Measurements from ENCODE around the gene SYK.
"Not testable (repeated sequence)": the region's sequence is repeated elsewhere in the genome, so short reads cannot be mapped to it uniquely, and the experiment has no call there.

SYK gene

GRCh38 chr9:90801241-90801972 is at the start of gene SYK:
Gene SYK, plus strand, starts transcription at chr9:90801819. Its CDS starts 42,080 bp downstream, at chr9:90843899.
- no peak for DNase-seq (ENCODE audit: low spot score)

GRCh38 chr9:90755514-90756371 is 45.9 kb upstream of the SYK start:
- not testable (repeated sequence) for DNase-seq (ENCODE audit: low spot score)

GRCh38 chr9:90760577-90760976 is 41.0 kb upstream of the SYK start:
- DNase-seq (ENCODE audit: low spot score): not testable (repeated sequence)

- no peak for DNase-seq (ENCODE audit: low spot score)
Observed at GRCh38 chr9:90766731-90767130, 34.9 kb upstream of the SYK start.

GRCh38 chr9:90767523-90768100 is 34.0 kb upstream of the SYK start:
- DNase-seq (ENCODE audit: low spot score): no peak

- DNase-seq (ENCODE audit: low spot score): no peak
Observed at GRCh38 chr9:90770182-90770738, 31.4 kb upstream of the SYK start.

GRCh38 chr9:90770927-90771326 is 30.7 kb upstream of the SYK start:
- DNase-seq (ENCODE audit: low spot score): no peak

GRCh38 chr9:90772386-90772785 is 29.2 kb upstream of the SYK start:
- no peak for DNase-seq (ENCODE audit: low spot score)

GRCh38 chr9:90773617-90774016 is 28.0 kb upstream of the SYK start:
- DNase-seq (ENCODE audit: low spot score): no peak

- DNase-seq (ENCODE audit: low spot score): no peak
Observed at GRCh38 chr9:90774071-90774470, 27.5 kb upstream of the SYK start.

GRCh38 chr9:90774682-90775081 is 26.9 kb upstream of the SYK start:
- no peak for DNase-seq (ENCODE audit: low spot score)

- DNase-seq (ENCODE audit: low spot score): no peak
Observed at GRCh38 chr9:90775657-90776056, 26.0 kb upstream of the SYK start.

GRCh38 chr9:90778746-90779145 is 22.9 kb upstream of the SYK start:
- no peak for DNase-seq (ENCODE audit: low spot score)

GRCh38 chr9:90783552-90783951 is 18.1 kb upstream of the SYK start:
- no peak for DNase-seq (ENCODE audit: low spot score)

- no peak for DNase-seq (ENCODE audit: low spot score)
Observed at GRCh38 chr9:90783964-90784363, 17.7 kb upstream of the SYK start.

- DNase-seq (ENCODE audit: low spot score): no peak
Observed at GRCh38 chr9:90787771-90788460, 13.7 kb upstream of the SYK start.

- DNase-seq (ENCODE audit: low spot score): not testable (repeated sequence)
Observed at GRCh38 chr9:90788527-90788926, 13.1 kb upstream of the SYK start.

- DNase-seq (ENCODE audit: low spot score): no peak
Observed at GRCh38 chr9:90789408-90789807, 12.2 kb upstream of the SYK start.

GRCh38 chr9:90789862-90790261 is 11.8 kb upstream of the SYK start:
- no peak for DNase-seq (ENCODE audit: low spot score)

- DNase-seq (ENCODE audit: low spot score): not testable (repeated sequence)
Observed at GRCh38 chr9:90793024-90793423, 8.6 kb upstream of the SYK start.

- DNase-seq (ENCODE audit: low spot score): no peak
Observed at GRCh38 chr9:90793729-90794128, 7.9 kb upstream of the SYK start.

- DNase-seq (ENCODE audit: low spot score): no peak
Observed at GRCh38 chr9:90795084-90795483, 6.5 kb upstream of the SYK start.

All from HuH-7 (cell line).